ENCODE measurements around the gene POLR2J.

Gene POLR2J

GRCh38 chr7:102434039-102434486 lies 44.7 kb downstream of the POLR2J start:
- DNase-seq = no peak

GRCh38 chr7:102433219-102434038 lies 45.3 kb downstream of the POLR2J start, which contains the start of gene ORAI2:
Gene ORAI2, plus strand, starts transcription at chr7:102433575. Its CDS starts 5,382 bp downstream, at chr7:102438957.
- peak; percentile 93 for DNase-seq

- DNase-seq = no peak
Observed at GRCh38 chr7:102432442-102433218, 46.1 kb downstream of the POLR2J start.

- peak; percentile 69 for DNase-seq
Observed at GRCh38 chr7:102431617-102432298, 47.0 kb downstream of the POLR2J start.

- DNase-seq = no peak
Observed at GRCh38 chr7:102429141-102429899, 49.4 kb downstream of the POLR2J start.

GRCh38 chr7:102427019-102427405 lies 51.7 kb downstream of the POLR2J start:
- DNase-seq = no peak

GRCh38 chr7:102426268-102427018 lies 52.3 kb downstream of the POLR2J start:
- peak; percentile 91 for DNase-seq

GRCh38 chr7:102425639-102426267 lies 53.0 kb downstream of the POLR2J start:
- peak; percentile 93 for DNase-seq

- DNase-seq = no peak
Observed at GRCh38 chr7:102424787-102425218, 53.9 kb downstream of the POLR2J start.

- no peak for DNase-seq
Observed at GRCh38 chr7:102424129-102424551, 54.6 kb downstream of the POLR2J start.

Data from activated CD4-positive, alpha-beta T cell treated with anti-CD3 and anti-CD28 coated beads, Interleukin-2, Interleukin-6, amounts not matched to agents 100 ng/mL and 50 ng/mL, durations not matched to agents 16 hours and 8 hours (primary cell).